GM10266 (cell line): ENCODE data around the gene CCDC201.
A peak's percentile ranks its signal among the peaks of the same experiment; 100 is the strongest.

Experiments
- DNase-seq: peaks from one replicate; pipeline ENCODE4 v3.0.0; 2012; ENCODE audit errors: extremely low spot score
- CTCF ChIP-seq: IDR thresholded peaks from 2 replicates; pipeline ENCODE4 v1.5.1; 2012; ENCODE audit warnings: mild to moderate bottlenecking, low read depth; ENCODE audit not compliant: control insufficient read depth, insufficient read depth; ENCODE audit errors: missing control alignments

The CCDC201 gene

GRCh38 chr7:45917658-45918057, 44.8 kb upstream of the CCDC201 start:
- peak; percentile 81 for DNase-seq
- peak; percentile 89 for TF ChIP-seq CTCF

GRCh38 chr7:45917064-45917463, 44.2 kb upstream of the CCDC201 start:
- peak; percentile 9 for TF ChIP-seq CTCF
- no peak for DNase-seq

GRCh38 chr7:45915606-45916005, 42.7 kb upstream of the CCDC201 start:
- DNase-seq, result no peak
- no peak for TF ChIP-seq CTCF

GRCh38 chr7:45914911-45915310, 42.0 kb upstream of the CCDC201 start:
- TF ChIP-seq CTCF, result no peak

GRCh38 chr7:45912972-45913371, 40.1 kb upstream of the CCDC201 start:
- no peak for DNase-seq

More at GRCh38 chr7:45914911-45915310, 42.0 kb upstream of the CCDC201 start:
- no peak for DNase-seq

GRCh38 chr7:45911311-45911710, 38.4 kb upstream of the CCDC201 start:
- no peak for DNase-seq
- no peak for TF ChIP-seq CTCF

More at GRCh38 chr7:45912972-45913371, 40.1 kb upstream of the CCDC201 start:
- no peak for TF ChIP-seq CTCF

GRCh38 chr7:45910855-45911254, 38.0 kb upstream of the CCDC201 start:
- DNase-seq, result no peak
- no peak for TF ChIP-seq CTCF
